Stomach (tissue), 9 donors: ENCODE measurements around the gene NAT16. TPM values are rescaled to one million over a fixed set of nuclear protein-coding genes. Genes with fewer than 3 reads are reported as not detected.
"Not testable (repeated sequence)": the region's sequence is repeated elsewhere in the genome, so short reads cannot be mapped to it uniquely, and the experiment has no call there.

Experiments used
- DNase-seq, 2 donors: peaks; one replicate each; pipeline versions ENCODE4 v3.0.0 to v3.0.0-alpha.2; 2013 to 2019
- H3K27ac ChIP-seq, 5 donors: fragments of 200-600 bp in 4 of 5; sonication (generic) in 4 of 5; one replicate each; pipeline ENCODE4 v1.5.1; 2013 to 2019; ENCODE audit warnings: mild to moderate bottlenecking in 1 of 5, moderate library complexity in 1 of 5
- H3K27me3 ChIP-seq, 3 donors: fragments of 200-600 bp; sonication (generic); one replicate each; pipeline ENCODE4 v1.5.1; 2017 to 2019; ENCODE audit warnings: mixed run types in 1 of 3
- H3K36me3 ChIP-seq, 4 donors: fragments of 200-600 bp; sonication (generic); 1 replicate in 3 of 4; 2 replicates in 1 of 4; pipeline ENCODE4 v1.5.1; 2016 to 2019
- H3K4me1 ChIP-seq, 4 donors: fragments of 200-600 bp; sonication (generic); one replicate each; pipeline ENCODE4 v1.5.1; 2016 to 2019
- H3K4me3 ChIP-seq, 4 donors: fragments of 200-600 bp; sonication (generic) in 3 of 4; one replicate each; pipeline ENCODE4 v1.5.1; 2016 to 2019; ENCODE audit warnings: mild to moderate bottlenecking in 1 of 4
- H3K9me3 ChIP-seq, 4 donors: fragments of 200-600 bp; sonication (generic); one replicate each; pipeline ENCODE4 v1.5.1; 2016 to 2019
- EP300 ChIP-seq: sonication (generic); formaldehyde crosslinking; IDR thresholded peaks from one replicate; pipeline ENCODE4 v1.6.1; 2017; ENCODE audit warnings: antibody characterized with exemption
- POLR2A ChIP-seq, 4 donors: fragments of 450-650 bp; IDR thresholded peaks; one replicate each; pipeline ENCODE4 v1.6.1; 2016; ENCODE audit warnings: antibody characterized with exemption in 4 of 4, control low read depth in 2 of 4, mild to moderate bottlenecking in 1 of 4, moderate library complexity in 1 of 4
- POLR2AphosphoS5 ChIP-seq, 3 donors: sonication (generic); formaldehyde crosslinking; IDR thresholded peaks; one replicate each; pipeline ENCODE4 v1.6.1; 2016; ENCODE audit warnings: antibody characterized with exemption in 3 of 3
- WGBS, 5 donors: extraction: QIAGEN DNeasy Blood & Tissue Kit in 3 of 5; methylation state at CpG; one replicate each; pipeline versions ENCODE4 v1.1.5 to v1.1.7; 2013 to 2018; 5-methylcytosine and 5-hydroxymethylcytosine counted together
- intact Hi-C: fragments of 100-400 bp; cut with DNase I; formaldehyde crosslinking; loops from one replicate; pipeline ENCODE4 v1.15.1; 2023; ENCODE audit warnings: low total_unique reads
- polyA plus RNA-seq, 3 donors: library from polyadenylated mRNA; stranded (reverse); fragments of 200-250 nt; gene quantifications; one replicate each; pipeline ENCODE4 v1.2.3, GENCODE V29; 2013
- total RNA-seq, 5 donors: library from RNA; depleted of rRNA; stranded (reverse); fragments of >200 nt; gene quantifications; one replicate each; pipeline versions ENCODE4 v1.1.0 to v1.2.3, GENCODE V29; 2014 to 2016
- TF ChIP-seq, protein P1 (sequence below), 7 experiments: fragments of 450-650 bp in 4 of 7; fragments of 200-600 bp in 3 of 7; sonication (generic) in 3 of 7; IDR thresholded peaks; one replicate each; pipeline ENCODE4 v1.5.1; 2016 to 2019; ENCODE audit warnings: antibody characterized with exemption in 7 of 7, control low read depth in 2 of 7, mild to moderate bottlenecking in 1 of 7
- donor health status: healthy with polysubstance abuse.
- donor health status: Bipolar disorder and iron deficiency.
- donor health status: healthy.

NAT16 gene
- total and polyA plus RNA-seq, 8 donors: 0.05 TPM; not detected in 7

DNA sequence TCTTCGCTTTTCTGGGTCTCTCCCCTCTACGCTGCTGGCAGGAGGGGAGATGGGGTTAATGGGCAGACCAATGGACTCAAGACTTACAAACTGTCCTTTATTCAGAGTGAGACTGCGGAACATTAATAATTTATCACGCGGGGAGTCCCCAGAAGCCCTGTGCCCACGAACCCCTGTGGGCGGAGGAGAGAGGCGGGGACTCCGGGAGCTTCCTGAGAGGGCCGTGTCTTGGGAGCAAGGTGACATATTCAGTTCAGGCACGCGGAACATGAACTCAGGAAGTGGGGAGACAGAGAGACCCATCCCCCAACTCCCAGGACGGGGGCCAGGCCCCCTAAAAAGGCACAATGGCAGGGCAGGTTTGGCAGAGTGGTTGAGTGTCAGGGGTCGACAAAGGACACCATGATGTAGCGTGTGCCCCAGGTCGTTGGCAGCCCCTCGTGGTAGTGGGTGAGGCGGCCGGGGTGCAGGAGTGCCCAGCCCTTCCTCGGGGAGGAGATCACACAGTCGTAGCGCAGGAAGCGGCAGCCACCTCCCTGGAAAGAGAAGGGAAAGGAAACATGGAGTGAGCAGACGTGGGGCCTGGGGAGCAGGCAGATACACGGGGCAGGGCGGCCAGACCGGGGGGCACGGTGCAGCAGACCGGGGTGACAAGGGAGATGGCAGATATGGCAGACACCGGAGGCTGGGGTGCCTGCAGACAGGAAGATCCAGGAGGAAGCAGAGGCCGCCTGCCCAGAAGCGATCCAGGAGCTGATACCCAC, 26.0 kb upstream of the NAT16 start:
- peaks cover 0 to 31% (median 19%) of the 10 kb centered on the region in 3 donors for H3K27me3 ChIP-seq
- TF ChIP-seq EP300: no peak
- TF ChIP-seq POLR2A (IDR thresholded peaks at IDR 0.05): no peak
- TF ChIP-seq POLR2AphosphoS5 (IDR thresholded peaks at IDR 0.05): no peak
- TF ChIP-seq, protein P1, sequence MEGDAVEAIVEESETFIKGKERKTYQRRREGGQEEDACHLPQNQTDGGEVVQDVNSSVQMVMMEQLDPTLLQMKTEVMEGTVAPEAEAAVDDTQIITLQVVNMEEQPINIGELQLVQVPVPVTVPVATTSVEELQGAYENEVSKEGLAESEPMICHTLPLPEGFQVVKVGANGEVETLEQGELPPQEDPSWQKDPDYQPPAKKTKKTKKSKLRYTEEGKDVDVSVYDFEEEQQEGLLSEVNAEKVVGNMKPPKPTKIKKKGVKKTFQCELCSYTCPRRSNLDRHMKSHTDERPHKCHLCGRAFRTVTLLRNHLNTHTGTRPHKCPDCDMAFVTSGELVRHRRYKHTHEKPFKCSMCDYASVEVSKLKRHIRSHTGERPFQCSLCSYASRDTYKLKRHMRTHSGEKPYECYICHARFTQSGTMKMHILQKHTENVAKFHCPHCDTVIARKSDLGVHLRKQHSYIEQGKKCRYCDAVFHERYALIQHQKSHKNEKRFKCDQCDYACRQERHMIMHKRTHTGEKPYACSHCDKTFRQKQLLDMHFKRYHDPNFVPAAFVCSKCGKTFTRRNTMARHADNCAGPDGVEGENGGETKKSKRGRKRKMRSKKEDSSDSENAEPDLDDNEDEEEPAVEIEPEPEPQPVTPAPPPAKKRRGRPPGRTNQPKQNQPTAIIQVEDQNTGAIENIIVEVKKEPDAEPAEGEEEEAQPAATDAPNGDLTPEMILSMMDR (IDR thresholded peaks at IDR 0.05): no peak
- intact Hi-C loops: no loop called here

DNA sequence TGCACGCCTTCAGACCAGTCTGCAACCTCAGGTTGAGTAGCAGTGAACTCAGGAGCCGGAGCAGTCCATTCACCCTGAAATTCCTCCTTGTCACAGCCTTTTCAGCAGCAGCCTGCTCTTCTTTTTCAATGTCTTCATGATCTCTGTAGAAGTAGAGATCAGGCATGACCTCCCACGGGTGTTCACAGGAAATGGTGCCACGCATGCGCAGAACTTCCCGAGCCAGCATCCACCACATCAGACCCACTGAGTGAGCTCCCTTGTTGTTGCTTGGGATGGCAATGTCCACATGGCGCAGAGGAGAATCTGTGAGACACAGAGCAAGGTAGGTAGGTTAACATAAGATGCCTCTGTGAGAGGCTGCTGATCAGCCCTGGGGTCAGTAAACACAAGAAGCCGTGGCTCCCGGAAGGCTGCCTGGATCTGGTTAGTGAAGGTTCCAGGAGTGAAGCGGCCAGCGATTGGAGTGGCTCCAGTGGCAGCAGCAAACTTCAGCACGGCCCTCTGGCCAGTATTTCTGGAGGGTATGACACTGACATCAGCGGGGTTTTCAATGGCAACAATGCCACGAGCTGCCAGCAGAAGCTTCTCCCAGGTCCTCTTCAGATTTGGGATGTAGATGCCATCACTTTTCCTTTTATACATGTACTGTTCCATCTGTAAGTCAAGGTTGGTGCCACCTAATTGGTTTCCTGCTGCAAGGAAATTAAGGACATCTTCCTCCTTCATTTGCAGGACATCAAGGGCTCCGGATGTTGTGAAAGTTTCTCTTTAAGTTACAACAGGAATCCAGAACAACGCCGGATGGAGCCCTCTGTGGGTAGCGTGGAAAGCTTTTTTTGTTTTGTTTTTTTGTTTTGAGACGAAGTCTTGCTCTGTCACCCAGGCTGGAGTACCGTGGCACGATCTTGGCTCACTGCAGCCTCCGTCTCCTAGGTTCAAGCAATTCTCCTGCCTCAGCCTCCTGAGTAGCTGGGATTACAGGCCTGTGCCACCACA, 23.9 kb upstream of the NAT16 start:
- intact Hi-C loops, H3K9me3 ChIP-seq, H3K27ac ChIP-seq, H3K4me3 ChIP-seq, DNase-seq: not testable (repeated sequence)
- WGBS, 5 donors: 56 to 73% (median 67%) methylated on average over 18 to 22 of the region's 22 CpGs
- H3K36me3 ChIP-seq: peaks cover 7 to 34% (median 33%) of the 10 kb centered on the region in 4 donors
- peaks cover 0 to 51% (median 28%) of the 10 kb centered on the region in 3 donors for H3K27me3 ChIP-seq
- H3K4me1 ChIP-seq: peaks cover 11 to 18% (median 16%) of the 10 kb centered on the region in 4 donors

More for the DNA sequence above, 26.0 kb upstream of the NAT16 start:
- no peak for DNase-seq
- peaks cover 11 to 13% (median 13%) of the 10 kb centered on the region in 4 donors for H3K4me1 ChIP-seq
- no peak overlapping the region for H3K27ac ChIP-seq
- peaks cover 27 to 55% (median 54%) of the 10 kb centered on the region in 4 donors for H3K36me3 ChIP-seq
- H3K4me3 ChIP-seq: no peak overlapping the region
- 85 to 90% (median 86%) methylated on average over 31 to 32 of the region's 32 CpGs for WGBS, 5 donors
- no peaks in the 10 kb centered on the region for H3K9me3 ChIP-seq

DNA sequence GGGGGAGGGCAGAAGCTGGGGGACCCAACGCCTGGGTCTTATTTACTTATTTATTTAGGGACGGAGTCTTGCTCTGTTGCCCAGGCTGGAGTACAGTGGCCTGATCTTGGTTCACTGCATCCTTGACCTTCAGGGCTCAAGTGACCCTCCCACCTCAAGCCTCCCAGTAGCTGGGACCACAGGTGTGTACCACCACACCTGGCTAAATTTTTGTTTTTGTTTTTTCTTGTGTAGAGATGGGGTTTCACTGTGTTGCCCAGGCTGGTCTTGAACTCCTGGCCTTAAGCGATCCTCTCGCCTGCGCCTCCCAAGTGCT, 22.5 kb upstream of the NAT16 start:
- Histone ChIP-seq H3K36me3 (peaks cover 0 to 19% (median 19%) of the 10 kb centered on the region in 4 donors), H3K27ac (no peak overlapping the region), H3K27me3 (peaks cover 0 to 64% (median 28%) of the 10 kb centered on the region in 3 donors), H3K4me3 (no peak overlapping the region), H3K9me3 (no peaks in the 10 kb centered on the region), H3K4me1 (peaks cover 11 to 18% (median 16%) of the 10 kb centered on the region in 4 donors)
- no peak for DNase-seq
- intact Hi-C loops: no loop called here
- TF ChIP-seq, protein P1 (IDR thresholded peaks at IDR 0.05): no peak
- TF ChIP-seq EP300: no peak
- TF ChIP-seq POLR2A (IDR thresholded peaks at IDR 0.05): no peak
- no peak for TF ChIP-seq POLR2AphosphoS5 (IDR thresholded peaks at IDR 0.05)
- 79 to 89% (median 84%) methylated on average over 5 of the region's 5 CpGs for WGBS, 5 donors

DNA sequence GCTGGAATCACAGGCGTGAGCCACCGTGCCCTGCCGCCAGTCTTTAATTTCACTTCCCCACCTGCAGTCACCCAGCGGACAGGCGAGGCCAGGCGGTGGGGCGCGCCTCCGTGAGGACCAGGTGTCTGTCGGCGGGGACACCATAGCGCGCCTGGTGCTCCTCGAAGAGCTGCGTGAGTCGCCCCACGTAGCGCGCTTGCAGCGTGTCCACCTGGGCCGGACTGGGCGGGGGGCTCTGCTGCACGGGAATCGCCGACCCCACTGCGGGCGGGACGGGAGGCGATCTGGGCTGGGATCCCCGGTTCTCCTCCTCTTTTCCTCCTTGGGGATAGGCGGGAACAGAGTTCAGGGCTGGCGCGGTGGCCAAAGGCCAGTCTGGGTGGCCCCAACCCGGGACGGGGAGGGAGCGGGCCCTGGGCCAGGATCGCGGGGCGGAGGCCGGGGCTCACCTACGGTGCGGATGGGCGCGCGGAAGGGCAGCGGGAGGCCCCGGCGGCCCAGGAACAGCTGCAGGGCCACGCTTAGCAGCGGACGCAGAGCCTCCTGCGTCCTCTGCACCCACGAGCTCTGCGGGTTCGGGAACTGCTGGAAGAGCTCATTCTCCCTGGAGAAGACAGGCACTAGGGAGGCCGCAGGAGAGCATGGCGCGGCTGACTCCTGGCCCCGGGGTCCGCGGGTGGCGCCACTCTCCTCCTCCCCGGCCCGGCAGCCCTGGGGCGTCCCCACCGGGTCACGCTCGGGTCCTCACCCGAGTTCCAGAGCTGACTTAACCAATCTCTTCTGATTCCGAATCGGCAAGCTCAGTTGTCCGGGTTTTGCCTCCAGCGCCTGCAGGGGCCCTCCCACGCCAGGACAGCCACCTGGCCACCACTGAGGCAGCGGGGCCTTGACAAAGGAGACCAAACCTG, 21.9 kb upstream of the NAT16 start:
- Histone ChIP-seq H3K4me1 (peaks cover 11 to 18% (median 16%) of the 10 kb centered on the region in 4 donors), H3K27ac (no peak overlapping the region), H3K9me3 (no peaks in the 10 kb centered on the region), H3K4me3 (peak overlapping the region; percentile 12 to 47 (median 32)), H3K36me3 (peaks cover 0 to 13% (median 13%) of the 10 kb centered on the region in 4 donors), H3K27me3 (peaks cover 0 to 70% (median 28%) of the 10 kb centered on the region in 3 donors)
- DNase-seq: peak; percentile 34 to 52
- intact Hi-C loops: no loop called here
- TF ChIP-seq POLR2AphosphoS5 (IDR thresholded peaks at IDR 0.05) (no peak), EP300 (no peak), POLR2A (IDR thresholded peaks at IDR 0.05) (no peak)
- TF ChIP-seq, protein P1 (IDR thresholded peaks at IDR 0.05): no peak
- WGBS, 5 donors: 7 to 9% (median 8%) methylated on average over 16 to 75 of the region's 75 CpGs
